Fibroblast of lung (primary cell): ENCODE data around the gene RSAD1. TPM values are rescaled to one million over a fixed set of nuclear protein-coding genes. Genes with fewer than 3 reads are reported as not detected.

Experiments used
- DNase-seq, 2 donors: peaks; one replicate each; pipeline versions ENCODE4 v3.0.0 to v3.0.0-alpha.2; 2010; ENCODE audit warnings: low read depth in 2 of 2
- H2AFZ ChIP-seq: 2 replicates; pipeline ENCODE4 v1.5.1; 2012; ENCODE audit warnings: low read length, control low read depth, inconsistent platforms
- H3K27ac ChIP-seq: 2 replicates; pipeline ENCODE4 v1.5.1; 2011; ENCODE audit warnings: low read length, control low read depth; ENCODE audit not compliant: insufficient read depth
- H3K27me3 ChIP-seq: 2 replicates; pipeline ENCODE4 v1.5.1; 2011; ENCODE audit warnings: mild to moderate bottlenecking, low read length; ENCODE audit not compliant: control insufficient read depth, insufficient read depth
- H3K36me3 ChIP-seq: 2 replicates; pipeline ENCODE4 v1.5.1; 2011; ENCODE audit warnings: low read length; ENCODE audit not compliant: control insufficient read depth, insufficient read depth
- H3K4me1 ChIP-seq: 2 replicates; pipeline ENCODE4 v1.5.1; 2011; ENCODE audit warnings: low read length; ENCODE audit not compliant: control insufficient read depth, insufficient read depth; ENCODE audit errors: extremely low read depth
- H3K4me2 ChIP-seq: 2 replicates; pipeline ENCODE4 v1.5.1; 2011; ENCODE audit warnings: low read length, control low read depth; ENCODE audit not compliant: insufficient read depth; ENCODE audit errors: extremely low read depth
- H3K4me3 ChIP-seq, 4 experiments: fragments of 200-600 bp in 1 of 4; sonication (generic) in 1 of 4; replicated peaks in 1 of 4; 2 replicates each; pipeline ENCODE4 v1.5.1; 2011 to 2016; ENCODE audit warnings: low read length in 4 of 4, low read depth in 3 of 4, mild to moderate bottlenecking in 3 of 4, control low read depth in 2 of 4, inconsistent platforms in 1 of 4, mixed read lengths in 1 of 4; ENCODE audit not compliant: insufficient read depth in 1 of 4; ENCODE audit errors: control extremely low read depth in 1 of 4
- H3K79me2 ChIP-seq: 2 replicates; pipeline ENCODE4 v1.5.1; 2012; ENCODE audit warnings: mild to moderate bottlenecking, low read length, inconsistent platforms; ENCODE audit not compliant: control insufficient read depth, insufficient read depth
- H3K9ac ChIP-seq: 2 replicates; pipeline ENCODE4 v1.5.1; 2011; ENCODE audit warnings: mild to moderate bottlenecking, low read length, control low read depth; ENCODE audit not compliant: insufficient read depth
- H3K9me3 ChIP-seq: 2 replicates; pipeline ENCODE4 v1.5.1; 2012; ENCODE audit warnings: low read depth, low read length; ENCODE audit not compliant: control insufficient read depth, insufficient read depth
- H4K20me1 ChIP-seq: 2 replicates; pipeline ENCODE4 v1.5.1; 2011; ENCODE audit warnings: low read length; ENCODE audit not compliant: control insufficient read depth, insufficient read depth; ENCODE audit errors: extremely low read depth
- CTCF ChIP-seq, 2 donors: IDR thresholded peaks in 1 of 2; conservative IDR thresholded peaks in 1 of 2; 1 replicate in 1 of 2; 2 replicates in 1 of 2; pipeline ENCODE4 v1.5.1; 2011 to 2012; ENCODE audit warnings: low read length in 2 of 2, control low read depth in 1 of 2, inconsistent platforms in 1 of 2, low read depth in 1 of 2, mild to moderate bottlenecking in 1 of 2
- EZH2 ChIP-seq: IDR thresholded peaks from 2 replicates; pipeline ENCODE4 v1.5.1; 2012; ENCODE audit warnings: low read length, control low read depth, mild to moderate bottlenecking; ENCODE audit errors: missing control alignments
- polyA plus RNA-seq, 2 donors: library from polyadenylated mRNA; depleted of rRNA in 1 of 2; stranded (reverse) in 1 of 2; unstranded in 1 of 2; fragments of >200 nt; gene quantifications; 2 replicates each; pipeline ENCODE4 v1.2.1, GENCODE V29; 2011 to 2012; ENCODE audit warnings: missing spikeins in 1 of 2
- total RNA-seq: library from RNA; depleted of rRNA; stranded (reverse); fragments of >200 nt; gene quantifications from 2 replicates; pipeline ENCODE4 v1.2.1, GENCODE V29; 2014

Gene RSAD1
- total and polyA plus RNA-seq, 2 donors (not counting 1 experiment from before 2014, with no cell fraction given) = 12.5 to 28.4 TPM

GRCh38 chr17:50495918-50496317, 17.3 kb downstream of the RSAD1 start:
- H3K9ac ChIP-seq = no peak overlapping the region
- H3K9me3 ChIP-seq = no peaks in the 10 kb centered on the region
- H2AFZ ChIP-seq = no peak overlapping the region
- H3K27me3 ChIP-seq = no peaks in the 10 kb centered on the region
- H4K20me1 ChIP-seq = no peaks in the 10 kb centered on the region
- no peak overlapping the region for H3K27ac ChIP-seq
- peak in 1 of 2 donors; percentile 72 for DNase-seq
- no peaks in the 10 kb centered on the region for H3K79me2 ChIP-seq
- no peaks in the 10 kb centered on the region for H3K4me1 ChIP-seq
- TF ChIP-seq EZH2 (no peak), CTCF (conservative IDR thresholded peaks at IDR 0.05 in 1 of 2, IDR thresholded peaks at IDR 0.05 in 1 of 2; ENCODE audit: low read depth in 1 of 2, low read length in 2 of 2) (no peak)
- H3K4me2 ChIP-seq = no peak overlapping the region
- H3K36me3 ChIP-seq = no peaks in the 10 kb centered on the region
- no peak overlapping the region for H3K4me3 ChIP-seq

- no peak for TF ChIP-seq EZH2
- no peak for TF ChIP-seq CTCF (conservative IDR thresholded peaks at IDR 0.05 in 1 of 2, IDR thresholded peaks at IDR 0.05 in 1 of 2; ENCODE audit: low read depth in 1 of 2, low read length in 2 of 2)
- Histone ChIP-seq H3K4me2 (no peak overlapping the region), H3K9ac (no peak overlapping the region), H3K4me3 (no peak overlapping the region), H3K27ac (no peak overlapping the region), H3K36me3 (no peaks in the 10 kb centered on the region), H4K20me1 (no peaks in the 10 kb centered on the region), H3K27me3 (no peaks in the 10 kb centered on the region), H3K4me1 (no peaks in the 10 kb centered on the region), H3K79me2 (no peaks in the 10 kb centered on the region), H2AFZ (no peak overlapping the region), H3K9me3 (no peaks in the 10 kb centered on the region)
- DNase-seq = no peak
Measured at GRCh38 chr17:50498021-50498874, 19.6 kb downstream of the RSAD1 start.

- Histone ChIP-seq H3K4me1 (no peaks in the 10 kb centered on the region), H3K9me3 (no peaks in the 10 kb centered on the region), H3K4me3 (no peak overlapping the region), H3K27me3 (no peaks in the 10 kb centered on the region), H3K4me2 (no peak overlapping the region), H3K79me2 (no peaks in the 10 kb centered on the region), H4K20me1 (no peaks in the 10 kb centered on the region), H3K27ac (no peak overlapping the region), H3K36me3 (no peaks in the 10 kb centered on the region), H3K9ac (no peak overlapping the region), H2AFZ (no peak overlapping the region)
- TF ChIP-seq EZH2 = no peak
- no peak for TF ChIP-seq CTCF (conservative IDR thresholded peaks at IDR 0.05 in 1 of 2, IDR thresholded peaks at IDR 0.05 in 1 of 2; ENCODE audit: low read depth in 1 of 2, low read length in 2 of 2)
- no peak for DNase-seq
Measured at GRCh38 chr17:50499270-50499669, 20.6 kb downstream of the RSAD1 start.
